SK-N-SH (cell line): ENCODE measurements around the gene PASK.

Experiments
- CTCF ChIP-seq: fragments of 200-600 bp; sonication (generic); IDR thresholded peaks from 2 replicates; pipeline ENCODE4 v1.6.1; 2017; ENCODE audit warnings: antibody characterized with exemption, mild to moderate bottlenecking, moderate library complexity
- EP300 ChIP-seq, 2 experiments: IDR thresholded peaks; 2 replicates each; pipeline versions ENCODE4 v1.4.0 to v1.6.1; 2012; ENCODE audit warnings: borderline replicate concordance in 1 of 2, low read depth in 1 of 2, low read length in 1 of 2
- FOSL2 ChIP-seq: IDR thresholded peaks from 2 replicates; pipeline ENCODE4 v1.4.0; 2012; ENCODE audit warnings: low read depth, mild to moderate bottlenecking, moderate library complexity, borderline replicate concordance
- FOXJ3 ChIP-seq: sonication (generic); formaldehyde crosslinking; IDR thresholded peaks from 2 replicates; pipeline ENCODE4 v1.5.1; 2020; ENCODE audit warnings: mild to moderate bottlenecking, missing genetic modification reagents
- GATA2 ChIP-seq: sonication (generic); formaldehyde crosslinking; IDR thresholded peaks from 2 replicates; pipeline ENCODE4 v1.5.0; 2020; ENCODE audit warnings: mild to moderate bottlenecking, missing genetic modification reagents
- MAX ChIP-seq: IDR thresholded peaks from 2 replicates; pipeline ENCODE4 v1.4.0; 2012; ENCODE audit warnings: low read depth
- MXI1 ChIP-seq: IDR thresholded peaks from 2 replicates; pipeline ENCODE4 v1.6.1; 2012; ENCODE audit warnings: mild to moderate bottlenecking, low read depth, low read length, improper control_type of control experiment
- NRF1 ChIP-seq: IDR thresholded peaks from 2 replicates; pipeline ENCODE4 v1.6.1; 2012; ENCODE audit warnings: low read depth, mild to moderate bottlenecking, low read length
- POLR2AphosphoS5 ChIP-seq: IDR thresholded peaks from 2 replicates; pipeline ENCODE4 v1.6.1; 2012; ENCODE audit warnings: low read depth, low read length
- REST ChIP-seq: IDR thresholded peaks from 2 replicates; pipeline ENCODE4 v1.6.1; 2012; ENCODE audit warnings: mild to moderate bottlenecking, low read depth, low read length, moderate library complexity
- SIN3A ChIP-seq: IDR thresholded peaks from 2 replicates; pipeline ENCODE4 v1.6.1; 2012; ENCODE audit warnings: low read depth, mild to moderate bottlenecking, low read length, moderate library complexity, borderline replicate concordance
- SMC3 ChIP-seq: IDR thresholded peaks from 2 replicates; pipeline ENCODE4 v1.6.1; 2012; ENCODE audit warnings: low read depth, low read length, improper control_type of control experiment
- USF2 ChIP-seq: fragments of 150-350 bp; IDR thresholded peaks from 2 replicates; pipeline ENCODE4 v1.6.1; 2017; ENCODE audit warnings: antibody characterized with exemption, low read length, low read depth, borderline replicate concordance

- TF ChIP-seq NRF1 (no peak), SMC3 (no peak), MXI1 (no peak), FOSL2 (no peak), CTCF (no peak), POLR2AphosphoS5 (no peak), FOXJ3 (CRISPR knock-in tag) (no peak), USF2 (no peak), SIN3A (no peak), MAX (no peak), REST (no peak), GATA2 (CRISPR knock-in tag) (no peak), EP300 (IDR thresholded peaks at IDR 0.05; ENCODE audit: borderline replicate concordance in 1 of 2, low read depth in 1 of 2, low read length in 1 of 2) (no peak)
Observed at GRCh38 chr2:241137276-241138190, 11.7 kb downstream of the PASK start.
